WTC11 (cell line): ENCODE measurements around the gene SRRT. TPM values are rescaled to one million over a fixed set of nuclear protein-coding genes. Genes with fewer than 3 reads are reported as not detected.
"Not testable (repeated sequence)": the region's sequence is repeated elsewhere in the genome, so short reads cannot be mapped to it uniquely, and the experiment has no call there.

Source experiments
- ATAC-seq: fragments of 200-7000 bp; cut with Tn5 transposase; 2 replicates; pipeline ENCODE4 v1.10.0; 2021; ENCODE audit warnings: mild to moderate bottlenecking, moderate library complexity
- CTCF ChIA-PET: fragments of 300-600 bp; sonication (Branson Sonifier 250); formaldehyde crosslinking; loops from one replicate; lab custom pipeline; 2021; ENCODE audit warnings: antibody characterized with exemption; lab: Charles Lee
- POLR2A ChIA-PET: fragments of 350-600 bp; sonication (Branson Sonifier 250); formaldehyde crosslinking; loops from one replicate; lab custom pipeline; 2021; ENCODE audit warnings: antibody characterized with exemption; lab: Charles Lee
- DNase-seq: peaks from one replicate; pipeline ENCODE4 v3.0.0; 2021; ENCODE audit warnings: low spot score
- H3K27ac Mint-ChIP-seq: 2 replicates; pipeline ENCODE4 v1.8.0; 2021; ENCODE audit warnings: mixed read lengths
- H3K27me3 Mint-ChIP-seq: 2 replicates; pipeline ENCODE4 v1.8.0; 2021; ENCODE audit warnings: low read depth, mild to moderate bottlenecking, moderate library complexity, mixed read lengths
- H3K36me3 Mint-ChIP-seq: 2 replicates; pipeline ENCODE4 v1.8.0; 2021; ENCODE audit warnings: mixed read lengths
- H3K4me1 Mint-ChIP-seq: 2 replicates; pipeline ENCODE4 v1.8.0; 2022; ENCODE audit warnings: mixed read lengths
- H3K4me3 Mint-ChIP-seq: 2 replicates; pipeline ENCODE4 v1.8.0; 2021; ENCODE audit warnings: mild to moderate bottlenecking, moderate library complexity, mixed read lengths
- H3K9me3 Mint-ChIP-seq: 2 replicates; pipeline ENCODE4 v1.8.0; 2021; ENCODE audit warnings: mixed read lengths
- ATF6 ChIP-seq: sonication (generic); formaldehyde crosslinking; IDR thresholded peaks from 2 replicates; pipeline ENCODE4 v1.8.1; 2023; ENCODE audit warnings: mild to moderate bottlenecking, missing genetic modification reagents
- CDX4 ChIP-seq: fragments of 250-450 bp; sonication (Bioruptor Pico); IDR thresholded peaks from 2 replicates; pipeline ENCODE4 v1.9.0; 2021; ENCODE audit warnings: moderate library complexity, mild to moderate bottlenecking, inconsistent platforms, borderline replicate concordance
- ELF4 ChIP-seq: sonication (generic); formaldehyde crosslinking; IDR thresholded peaks from 2 replicates; pipeline ENCODE4 v1.8.1; 2022; ENCODE audit warnings: low read depth, mild to moderate bottlenecking, moderate library complexity, missing genetic modification reagents
- ESRRA ChIP-seq: sonication (generic); formaldehyde crosslinking; IDR thresholded peaks from 2 replicates; pipeline ENCODE4 v1.8.1; 2022; ENCODE audit warnings: mild to moderate bottlenecking, missing genetic modification reagents, borderline replicate concordance
- FOXJ3 ChIP-seq: sonication (generic); formaldehyde crosslinking; IDR thresholded peaks from 2 replicates; pipeline ENCODE4 v1.9.0; 2021; ENCODE audit warnings: missing genetic modification reagents, mild to moderate bottlenecking, borderline replicate concordance
- GRHL2 ChIP-seq: fragments of 250-450 bp; sonication (Bioruptor Pico); IDR thresholded peaks from 2 replicates; pipeline ENCODE4 v1.8.0; 2022; ENCODE audit warnings: mild to moderate bottlenecking, moderate library complexity; ENCODE audit not compliant: insufficient replicate concordance, severe bottlenecking
- KAT7 ChIP-seq: sonication (generic); formaldehyde crosslinking; IDR thresholded peaks from 2 replicates; pipeline ENCODE4 v1.8.1; 2023; ENCODE audit warnings: missing genetic modification reagents, mild to moderate bottlenecking, borderline replicate concordance
- NFATC4 ChIP-seq: fragments of 250-450 bp; sonication (Bioruptor Pico); IDR thresholded peaks from 2 replicates; pipeline ENCODE4 v1.9.0; 2021; ENCODE audit warnings: mild to moderate bottlenecking
- NFE2L1 ChIP-seq: sonication (generic); formaldehyde crosslinking; IDR thresholded peaks from 2 replicates; pipeline ENCODE4 v1.8.1; 2023; ENCODE audit warnings: missing genetic modification reagents
- RELA ChIP-seq: sonication (generic); formaldehyde crosslinking; IDR thresholded peaks from 2 replicates; pipeline ENCODE4 v1.8.1; 2022; ENCODE audit warnings: missing genetic modification reagents, mild to moderate bottlenecking, borderline replicate concordance
- SMAD4 ChIP-seq: sonication (generic); formaldehyde crosslinking; IDR thresholded peaks from 2 replicates; pipeline ENCODE4 v1.8.0; 2022; ENCODE audit warnings: mild to moderate bottlenecking, missing genetic modification reagents
- TCF7 ChIP-seq: sonication (generic); formaldehyde crosslinking; IDR thresholded peaks from 2 replicates; pipeline ENCODE4 v1.8.0; 2022; ENCODE audit warnings: mild to moderate bottlenecking, low read depth, missing genetic modification reagents, moderate library complexity
- ZNF121 ChIP-seq: sonication (generic); formaldehyde crosslinking; IDR thresholded peaks from 2 replicates; pipeline ENCODE4 v1.8.0; 2023; ENCODE audit warnings: missing genetic modification reagents
- ZNF138 ChIP-seq: sonication (generic); formaldehyde crosslinking; conservative IDR thresholded peaks from 2 replicates; pipeline ENCODE4 v1.8.1; 2022; ENCODE audit warnings: mild to moderate bottlenecking, moderate library complexity, missing genetic modification reagents
- ZNF281 ChIP-seq: sonication (generic); formaldehyde crosslinking; IDR thresholded peaks from 2 replicates; pipeline ENCODE4 v1.8.0; 2023; ENCODE audit warnings: mild to moderate bottlenecking, missing genetic modification reagents
- ZNF512 ChIP-seq: sonication (generic); formaldehyde crosslinking; IDR thresholded peaks from 2 replicates; pipeline ENCODE4 v1.8.1; 2022; ENCODE audit warnings: missing genetic modification reagents, borderline replicate concordance
- total RNA-seq: library from RNA; stranded (reverse); gene quantifications from 3 replicates; pipeline ENCODE4 v1.2.3, GENCODE V29; 2021
- TF ChIP-seq, protein P1 (sequence below): sonication (generic); formaldehyde crosslinking; IDR thresholded peaks from 2 replicates; pipeline ENCODE4 v1.8.1; 2023; ENCODE audit warnings: mild to moderate bottlenecking, missing genetic modification reagents, borderline replicate concordance
- TF ChIP-seq, protein P2 (sequence below): fragments of 250-450 bp; sonication (Bioruptor Pico); IDR thresholded peaks from 2 replicates; pipeline ENCODE4 v1.9.0; 2021; ENCODE audit warnings: mild to moderate bottlenecking
- TF ChIP-seq, protein P3 (sequence below): sonication (generic); formaldehyde crosslinking; IDR thresholded peaks from 2 replicates; pipeline ENCODE4 v1.8.0; 2023; ENCODE audit warnings: missing genetic modification reagents
- TF ChIP-seq, protein P4 (sequence below): sonication (generic); formaldehyde crosslinking; IDR thresholded peaks from 2 replicates; pipeline ENCODE4 v1.8.0; 2022; ENCODE audit warnings: mild to moderate bottlenecking, missing genetic modification reagents

Gene SRRT
- total RNA-seq, 1 experiment from 2014 or later, result 238 TPM

- POLR2A ChIA-PET, result interaction anchor here (1.0 kb wide), 1 partner anchor 45 kb away, joined by 3 read pairs; no protein-coding TSS in a partner anchor
- CTCF ChIA-PET, result no interaction called here
- H3K4me3 Mint-ChIP-seq, result no peak overlapping the region
- ATAC-seq (peak; percentile 32; the same call in 1 of the 2 replicates), DNase-seq (no peak)
- no peaks in the 10 kb centered on the region for H3K27me3 Mint-ChIP-seq
- H3K27ac Mint-ChIP-seq, result no peak overlapping the region
- H3K9me3 Mint-ChIP-seq, result peaks cover 13% of the 10 kb centered on the region
- peaks cover 6% of the 10 kb centered on the region for H3K36me3 Mint-ChIP-seq
- peaks cover 36% of the 10 kb centered on the region for H3K4me1 Mint-ChIP-seq
- TF ChIP-seq FOXJ3 (CRISPR knock-in tag) (no peak), CDX4 (CRISPR knock-in tag) (no peak), KAT7 (no peak), ZNF281 (CRISPR knock-in tag) (no peak), NFATC4 (CRISPR knock-in tag) (no peak), GRHL2 (CRISPR knock-in tag) (no peak), ZNF121 (CRISPR knock-in tag) (no peak), ELF4 (CRISPR knock-in tag) (no peak), ZNF138 (CRISPR knock-in tag) (no peak), RELA (CRISPR knock-in tag) (no peak), NFE2L1 (CRISPR knock-in tag) (no peak), ZNF512 (CRISPR knock-in tag) (no peak), ESRRA (CRISPR knock-in tag) (no peak), TCF7 (CRISPR knock-in tag) (no peak), SMAD4 (CRISPR knock-in tag) (no peak), ATF6 (CRISPR knock-in tag) (no peak)
- TF ChIP-seq, protein P1, sequence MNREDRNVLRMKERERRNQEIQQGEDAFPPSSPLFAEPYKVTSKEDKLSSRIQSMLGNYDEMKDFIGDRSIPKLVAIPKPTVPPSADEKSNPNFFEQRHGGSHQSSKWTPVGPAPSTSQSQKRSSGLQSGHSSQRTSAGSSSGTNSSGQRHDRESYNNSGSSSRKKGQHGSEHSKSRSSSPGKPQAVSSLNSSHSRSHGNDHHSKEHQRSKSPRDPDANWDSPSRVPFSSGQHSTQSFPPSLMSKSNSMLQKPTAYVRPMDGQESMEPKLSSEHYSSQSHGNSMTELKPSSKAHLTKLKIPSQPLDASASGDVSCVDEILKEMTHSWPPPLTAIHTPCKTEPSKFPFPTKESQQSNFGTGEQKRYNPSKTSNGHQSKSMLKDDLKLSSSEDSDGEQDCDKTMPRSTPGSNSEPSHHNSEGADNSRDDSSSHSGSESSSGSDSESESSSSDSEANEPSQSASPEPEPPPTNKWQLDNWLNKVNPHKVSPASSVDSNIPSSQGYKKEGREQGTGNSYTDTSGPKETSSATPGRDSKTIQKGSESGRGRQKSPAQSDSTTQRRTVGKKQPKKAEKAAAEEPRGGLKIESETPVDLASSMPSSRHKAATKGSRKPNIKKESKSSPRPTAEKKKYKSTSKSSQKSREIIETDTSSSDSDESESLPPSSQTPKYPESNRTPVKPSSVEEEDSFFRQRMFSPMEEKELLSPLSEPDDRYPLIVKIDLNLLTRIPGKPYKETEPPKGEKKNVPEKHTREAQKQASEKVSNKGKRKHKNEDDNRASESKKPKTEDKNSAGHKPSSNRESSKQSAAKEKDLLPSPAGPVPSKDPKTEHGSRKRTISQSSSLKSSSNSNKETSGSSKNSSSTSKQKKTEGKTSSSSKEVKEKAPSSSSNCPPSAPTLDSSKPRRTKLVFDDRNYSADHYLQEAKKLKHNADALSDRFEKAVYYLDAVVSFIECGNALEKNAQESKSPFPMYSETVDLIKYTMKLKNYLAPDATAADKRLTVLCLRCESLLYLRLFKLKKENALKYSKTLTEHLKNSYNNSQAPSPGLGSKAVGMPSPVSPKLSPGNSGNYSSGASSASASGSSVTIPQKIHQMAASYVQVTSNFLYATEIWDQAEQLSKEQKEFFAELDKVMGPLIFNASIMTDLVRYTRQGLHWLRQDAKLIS (CRISPR knock-in tag), result no peak
- TF ChIP-seq, protein P2, sequence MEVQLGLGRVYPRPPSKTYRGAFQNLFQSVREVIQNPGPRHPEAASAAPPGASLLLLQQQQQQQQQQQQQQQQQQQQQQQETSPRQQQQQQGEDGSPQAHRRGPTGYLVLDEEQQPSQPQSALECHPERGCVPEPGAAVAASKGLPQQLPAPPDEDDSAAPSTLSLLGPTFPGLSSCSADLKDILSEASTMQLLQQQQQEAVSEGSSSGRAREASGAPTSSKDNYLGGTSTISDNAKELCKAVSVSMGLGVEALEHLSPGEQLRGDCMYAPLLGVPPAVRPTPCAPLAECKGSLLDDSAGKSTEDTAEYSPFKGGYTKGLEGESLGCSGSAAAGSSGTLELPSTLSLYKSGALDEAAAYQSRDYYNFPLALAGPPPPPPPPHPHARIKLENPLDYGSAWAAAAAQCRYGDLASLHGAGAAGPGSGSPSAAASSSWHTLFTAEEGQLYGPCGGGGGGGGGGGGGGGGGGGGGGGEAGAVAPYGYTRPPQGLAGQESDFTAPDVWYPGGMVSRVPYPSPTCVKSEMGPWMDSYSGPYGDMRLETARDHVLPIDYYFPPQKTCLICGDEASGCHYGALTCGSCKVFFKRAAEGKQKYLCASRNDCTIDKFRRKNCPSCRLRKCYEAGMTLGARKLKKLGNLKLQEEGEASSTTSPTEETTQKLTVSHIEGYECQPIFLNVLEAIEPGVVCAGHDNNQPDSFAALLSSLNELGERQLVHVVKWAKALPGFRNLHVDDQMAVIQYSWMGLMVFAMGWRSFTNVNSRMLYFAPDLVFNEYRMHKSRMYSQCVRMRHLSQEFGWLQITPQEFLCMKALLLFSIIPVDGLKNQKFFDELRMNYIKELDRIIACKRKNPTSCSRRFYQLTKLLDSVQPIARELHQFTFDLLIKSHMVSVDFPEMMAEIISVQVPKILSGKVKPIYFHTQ (CRISPR knock-in tag), result no peak
- TF ChIP-seq, protein P3, sequence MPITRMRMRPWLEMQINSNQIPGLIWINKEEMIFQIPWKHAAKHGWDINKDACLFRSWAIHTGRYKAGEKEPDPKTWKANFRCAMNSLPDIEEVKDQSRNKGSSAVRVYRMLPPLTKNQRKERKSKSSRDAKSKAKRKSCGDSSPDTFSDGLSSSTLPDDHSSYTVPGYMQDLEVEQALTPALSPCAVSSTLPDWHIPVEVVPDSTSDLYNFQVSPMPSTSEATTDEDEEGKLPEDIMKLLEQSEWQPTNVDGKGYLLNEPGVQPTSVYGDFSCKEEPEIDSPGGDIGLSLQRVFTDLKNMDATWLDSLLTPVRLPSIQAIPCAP (CRISPR knock-in tag), result no peak
- TF ChIP-seq, protein P4, sequence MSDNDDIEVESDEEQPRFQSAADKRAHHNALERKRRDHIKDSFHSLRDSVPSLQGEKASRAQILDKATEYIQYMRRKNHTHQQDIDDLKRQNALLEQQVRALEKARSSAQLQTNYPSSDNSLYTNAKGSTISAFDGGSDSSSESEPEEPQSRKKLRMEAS, result no peak
These were observed 46.1 kb downstream of the SRRT start for GRCh38 chr7:100921039-100921438.

- CTCF ChIA-PET, POLR2A ChIA-PET, ATAC-seq, DNase-seq, H3K27me3 Mint-ChIP-seq, H3K36me3 Mint-ChIP-seq: not testable (repeated sequence)
- H3K27ac Mint-ChIP-seq, result peak overlapping the region; percentile 13; the same call in 1 of the 2 replicates
- H3K4me1 Mint-ChIP-seq, result peaks cover 25% of the 10 kb centered on the region
- peaks cover 13% of the 10 kb centered on the region for H3K9me3 Mint-ChIP-seq
- peak overlapping the region; percentile 12 for H3K4me3 Mint-ChIP-seq
These were observed 48.7 kb downstream of the SRRT start for GRCh38 chr7:100923616-100924015.
